ENCODE data around the gene PLEKHM2.

DNA sequence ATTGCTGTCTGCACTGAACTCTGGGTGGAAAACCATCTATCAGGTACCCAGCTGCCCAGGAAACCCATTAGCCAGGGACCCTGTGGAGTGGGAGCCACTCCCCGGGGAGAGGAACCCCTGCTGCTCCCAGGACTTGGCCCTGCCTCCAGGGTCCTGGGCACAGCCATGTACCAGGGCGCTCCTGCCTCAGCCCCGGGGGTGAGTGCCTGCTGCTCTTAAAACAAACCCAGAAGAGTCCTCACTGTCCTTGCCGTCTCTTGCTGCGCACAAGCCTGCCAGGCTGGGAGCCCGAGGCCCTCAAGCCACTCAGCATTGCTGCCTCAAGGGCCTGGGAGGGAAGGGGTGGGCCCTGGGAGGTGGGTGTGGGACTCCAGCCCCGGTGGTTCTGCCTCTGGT lies 48.6 kb downstream of the PLEKHM2 start:
- TF ChIP-seq EP300 (IDR thresholded peaks at IDR 0.05), result no peak
- TF ChIP-seq POLR2A (IDR thresholded peaks at IDR 0.05), result no peak

Data from ovary (tissue), 1 donor.